Activated CD4-positive, CD25-positive, alpha-beta regulatory T cell (primary cell): ENCODE data around the gene MYO5B.
"Not testable (repeated sequence)": the region's sequence is repeated elsewhere in the genome, so short reads cannot be mapped to it uniquely, and the experiment has no call there.

Experiments
- DNase-seq, 4 experiments: peaks; one replicate each; lab custom pipeline; 2025; lab: John Stamatoyannopoulos, UW

MYO5B gene

GRCh38 chr18:49835405-49835804 is 359.5 kb downstream of the MYO5B start:
- no peak for DNase-seq

- DNase-seq, result no peak
Measured at GRCh38 chr18:49834258-49834657, 360.7 kb downstream of the MYO5B start.

GRCh38 chr18:49833814-49834213 is 361.1 kb downstream of the MYO5B start:
- DNase-seq, result no peak

- DNase-seq, result no peak
Measured at GRCh38 chr18:49832221-49832647, 362.7 kb downstream of the MYO5B start.

GRCh38 chr18:49827996-49828395 is 367.0 kb downstream of the MYO5B start:
- DNase-seq, result no peak

- DNase-seq, result peak in 2 of 4 experiments; percentile 14 to 16
Measured at GRCh38 chr18:49819823-49820671, 374.9 kb downstream of the MYO5B start.

- DNase-seq, result no peak
Measured at GRCh38 chr18:49819071-49819662, 375.8 kb downstream of the MYO5B start.

- DNase-seq, result no peak
Measured at GRCh38 chr18:49817947-49818346, 377.0 kb downstream of the MYO5B start.

GRCh38 chr18:49815927-49816326 is 379.0 kb downstream of the MYO5B start:
- no peak for DNase-seq

GRCh38 chr18:49814147-49814499 is 380.8 kb downstream of the MYO5B start:
- peak; percentile 45 to 50 (median 48) for DNase-seq

- DNase-seq, result peak; percentile 65 to 71 (median 70)
Measured at GRCh38 chr18:49813319-49814146, 381.4 kb downstream of the MYO5B start, which contains the start of gene ACAA2. TSS of gene ACAA2 (minus strand) at chr18:49813533. CDS start at chr18:49813484, 49 bp downstream.

GRCh38 chr18:49813069-49813318 is 382.0 kb downstream of the MYO5B start:
- DNase-seq, result no peak

GRCh38 chr18:49812286-49813068 is 382.5 kb downstream of the MYO5B start:
- DNase-seq, result no peak

- DNase-seq, result no peak
Measured at GRCh38 chr18:49811151-49811938, 383.6 kb downstream of the MYO5B start.

- DNase-seq, result not testable (repeated sequence)
Measured at GRCh38 chr18:49808553-49809191, 386.3 kb downstream of the MYO5B start.

GRCh38 chr18:49804096-49804495 is 390.9 kb downstream of the MYO5B start:
- no peak for DNase-seq

GRCh38 chr18:49802623-49803022 is 392.3 kb downstream of the MYO5B start:
- DNase-seq, result no peak

- not testable (repeated sequence) for DNase-seq
Measured at GRCh38 chr18:49800491-49800890, 394.5 kb downstream of the MYO5B start.

GRCh38 chr18:49799806-49800205 is 395.1 kb downstream of the MYO5B start:
- not testable (repeated sequence) for DNase-seq

- DNase-seq, result no peak
Measured at GRCh38 chr18:49798001-49798400, 396.9 kb downstream of the MYO5B start.
